Fibroblast of lung (primary cell): ENCODE results near the gene MRPL24. TPM values are rescaled to one million over a fixed set of nuclear protein-coding genes. Genes with fewer than 3 reads are reported as not detected.

ENCODE experiments used
- DNase-seq, 2 donors: peaks; one replicate each; pipeline versions ENCODE4 v3.0.0 to v3.0.0-alpha.2; 2010; ENCODE audit warnings: low read depth in 2 of 2
- H2AFZ ChIP-seq: 2 replicates; pipeline ENCODE4 v1.5.1; 2012; ENCODE audit warnings: low read length, control low read depth, inconsistent platforms
- H3K27ac ChIP-seq: 2 replicates; pipeline ENCODE4 v1.5.1; 2011; ENCODE audit warnings: low read length, control low read depth; ENCODE audit not compliant: insufficient read depth
- H3K27me3 ChIP-seq: 2 replicates; pipeline ENCODE4 v1.5.1; 2011; ENCODE audit warnings: mild to moderate bottlenecking, low read length; ENCODE audit not compliant: control insufficient read depth, insufficient read depth
- H3K36me3 ChIP-seq: 2 replicates; pipeline ENCODE4 v1.5.1; 2011; ENCODE audit warnings: low read length; ENCODE audit not compliant: control insufficient read depth, insufficient read depth
- H3K4me1 ChIP-seq: 2 replicates; pipeline ENCODE4 v1.5.1; 2011; ENCODE audit warnings: low read length; ENCODE audit not compliant: control insufficient read depth, insufficient read depth; ENCODE audit errors: extremely low read depth
- H3K4me2 ChIP-seq: 2 replicates; pipeline ENCODE4 v1.5.1; 2011; ENCODE audit warnings: low read length, control low read depth; ENCODE audit not compliant: insufficient read depth; ENCODE audit errors: extremely low read depth
- H3K4me3 ChIP-seq, 4 experiments: fragments of 200-600 bp in 1 of 4; sonication (generic) in 1 of 4; replicated peaks in 1 of 4; 2 replicates each; pipeline ENCODE4 v1.5.1; 2011 to 2016; ENCODE audit warnings: low read length in 4 of 4, low read depth in 3 of 4, mild to moderate bottlenecking in 3 of 4, control low read depth in 2 of 4, inconsistent platforms in 1 of 4, mixed read lengths in 1 of 4; ENCODE audit not compliant: insufficient read depth in 1 of 4; ENCODE audit errors: control extremely low read depth in 1 of 4
- H3K79me2 ChIP-seq: 2 replicates; pipeline ENCODE4 v1.5.1; 2012; ENCODE audit warnings: mild to moderate bottlenecking, low read length, inconsistent platforms; ENCODE audit not compliant: control insufficient read depth, insufficient read depth
- H3K9ac ChIP-seq: 2 replicates; pipeline ENCODE4 v1.5.1; 2011; ENCODE audit warnings: mild to moderate bottlenecking, low read length, control low read depth; ENCODE audit not compliant: insufficient read depth
- H3K9me3 ChIP-seq: 2 replicates; pipeline ENCODE4 v1.5.1; 2012; ENCODE audit warnings: low read depth, low read length; ENCODE audit not compliant: control insufficient read depth, insufficient read depth
- H4K20me1 ChIP-seq: 2 replicates; pipeline ENCODE4 v1.5.1; 2011; ENCODE audit warnings: low read length; ENCODE audit not compliant: control insufficient read depth, insufficient read depth; ENCODE audit errors: extremely low read depth
- CTCF ChIP-seq, 2 donors: IDR thresholded peaks in 1 of 2; conservative IDR thresholded peaks in 1 of 2; 1 replicate in 1 of 2; 2 replicates in 1 of 2; pipeline ENCODE4 v1.5.1; 2011 to 2012; ENCODE audit warnings: low read length in 2 of 2, control low read depth in 1 of 2, inconsistent platforms in 1 of 2, low read depth in 1 of 2, mild to moderate bottlenecking in 1 of 2
- EZH2 ChIP-seq: IDR thresholded peaks from 2 replicates; pipeline ENCODE4 v1.5.1; 2012; ENCODE audit warnings: low read length, control low read depth, mild to moderate bottlenecking; ENCODE audit errors: missing control alignments
- polyA plus RNA-seq, 2 donors: library from polyadenylated mRNA; depleted of rRNA in 1 of 2; stranded (reverse) in 1 of 2; unstranded in 1 of 2; fragments of >200 nt; gene quantifications; 2 replicates each; pipeline ENCODE4 v1.2.1, GENCODE V29; 2011 to 2012; ENCODE audit warnings: missing spikeins in 1 of 2
- total RNA-seq: library from RNA; depleted of rRNA; stranded (reverse); fragments of >200 nt; gene quantifications from 2 replicates; pipeline ENCODE4 v1.2.1, GENCODE V29; 2014

Gene MRPL24
- total and polyA plus RNA-seq, 2 donors (not counting 1 experiment from before 2014, with no cell fraction given) = 58.8 to 67.2 TPM

GRCh38 chr1:156746728-156747631, 6.1 kb upstream of the MRPL24 start:
- Histone ChIP-seq H3K27ac (peak overlapping the region; percentile 100), H3K27me3 (no peaks in the 10 kb centered on the region), H3K4me2 (peak overlapping the region; percentile 98), H3K36me3 (peaks cover 17% of the 10 kb centered on the region), H3K9me3 (no peaks in the 10 kb centered on the region), H3K79me2 (peaks cover 75% of the 10 kb centered on the region), H3K4me1 (peaks cover 34% of the 10 kb centered on the region), H3K9ac (peak overlapping the region; percentile 96), H3K4me3 (peak overlapping the region; percentile 51 to 95 (median 84)), H4K20me1 (no peaks in the 10 kb centered on the region), H2AFZ (no peak overlapping the region)
- TF ChIP-seq EZH2 (no peak), CTCF (conservative IDR thresholded peaks at IDR 0.05 in 1 of 2, IDR thresholded peaks at IDR 0.05 in 1 of 2; ENCODE audit: low read depth in 1 of 2, low read length in 2 of 2) (no peak)
- DNase-seq = peak; percentile 89 to 95

- DNase-seq = no peak
- Histone ChIP-seq H3K9ac (peak overlapping the region; percentile 96), H4K20me1 (no peaks in the 10 kb centered on the region), H3K4me3 (peak overlapping the region; percentile 36 to 85 (median 50)), H3K36me3 (peaks cover 17% of the 10 kb centered on the region), H3K79me2 (peaks cover 72% of the 10 kb centered on the region), H2AFZ (no peak overlapping the region), H3K4me2 (peak overlapping the region; percentile 98), H3K9me3 (no peaks in the 10 kb centered on the region), H3K27me3 (no peaks in the 10 kb centered on the region), H3K27ac (peak overlapping the region; percentile 100), H3K4me1 (peaks cover 37% of the 10 kb centered on the region)
- TF ChIP-seq CTCF (conservative IDR thresholded peaks at IDR 0.05 in 1 of 2, IDR thresholded peaks at IDR 0.05 in 1 of 2; ENCODE audit: low read depth in 1 of 2, low read length in 2 of 2) = no peak
- TF ChIP-seq EZH2 = no peak
Observed at GRCh38 chr1:156746406-156746727, 5.5 kb upstream of the MRPL24 start.

- Histone ChIP-seq H3K27ac (peak overlapping the region; percentile 100), H3K4me3 (peak overlapping the region in 3 of 4 experiments; percentile 49 to 85 (median 50)), H3K4me1 (peaks cover 38% of the 10 kb centered on the region), H3K4me2 (peak overlapping the region; percentile 98), H3K79me2 (peaks cover 68% of the 10 kb centered on the region), H4K20me1 (no peaks in the 10 kb centered on the region), H3K27me3 (no peaks in the 10 kb centered on the region), H2AFZ (no peak overlapping the region), H3K9ac (peak overlapping the region; percentile 96), H3K36me3 (peaks cover 17% of the 10 kb centered on the region), H3K9me3 (no peaks in the 10 kb centered on the region)
- no peak for DNase-seq
- TF ChIP-seq EZH2 (no peak), CTCF (conservative IDR thresholded peaks at IDR 0.05 in 1 of 2, IDR thresholded peaks at IDR 0.05 in 1 of 2; ENCODE audit: low read depth in 1 of 2, low read length in 2 of 2) (no peak)
Observed at GRCh38 chr1:156745881-156746280, 5.0 kb upstream of the MRPL24 start.
